Prostate gland (tissue), 2 donors: Measurements from ENCODE around the gene TRIP13. TPM values are rescaled to one million over a fixed set of nuclear protein-coding genes. Genes with fewer than 3 reads are reported as not detected.

Experiments used
- DNase-seq: peaks from one replicate; pipeline ENCODE4 v3.0.0-alpha.2; 2019; ENCODE audit warnings: low spot score
- H3K27ac ChIP-seq, 2 donors: fragments of 200-600 bp; sonication (generic); 2 replicates each; pipeline ENCODE4 v1.5.1; 2017 to 2019
- H3K27me3 ChIP-seq: fragments of 200-600 bp; sonication (generic); replicated peaks from 2 replicates; pipeline ENCODE4 v1.5.1; 2019; ENCODE audit not compliant: insufficient read depth
- H3K36me3 ChIP-seq, 2 donors: fragments of 200-600 bp; sonication (generic); 1 replicate in 1 of 2; 2 replicates in 1 of 2; pipeline versions ENCODE4 v1.5.1 to v1.8.1; 2017 to 2019
- H3K4me1 ChIP-seq: fragments of 200-600 bp; sonication (generic); replicated peaks from 2 replicates; pipeline ENCODE4 v1.5.1; 2019
- H3K4me3 ChIP-seq, 2 donors: fragments of 200-600 bp; sonication (generic); 2 replicates each; pipeline ENCODE4 v1.5.1; 2017 to 2019
- H3K9me3 ChIP-seq: fragments of 200-600 bp; sonication (generic); 2 replicates; pipeline ENCODE4 v1.5.1; 2017
- POLR2A ChIP-seq: fragments of 450-650 bp; IDR thresholded peaks from one replicate; pipeline ENCODE4 v1.6.1; 2016; ENCODE audit warnings: antibody characterized with exemption, mild to moderate bottlenecking
- POLR2AphosphoS5 ChIP-seq: sonication (generic); formaldehyde crosslinking; IDR thresholded peaks from one replicate; pipeline ENCODE4 v1.6.1; 2017; ENCODE audit warnings: antibody characterized with exemption
- WGBS: methylation state at CpG from one replicate; pipeline ENCODE4 v1.1.5; 2018; 5-methylcytosine and 5-hydroxymethylcytosine counted together
- intact Hi-C: fragments of 100-400 bp; cut with DNase I; formaldehyde crosslinking; loops from one replicate; pipeline ENCODE4 v1.14.2; 2022
- total RNA-seq, 2 donors: library from RNA; depleted of rRNA; stranded (reverse); fragments of >200 nt; gene quantifications; one replicate each; pipeline ENCODE4 v1.1.0, GENCODE V29; 2016
- TF ChIP-seq, protein P1 (sequence below), 4 experiments: fragments of 200-600 bp in 2 of 4; fragments of 450-650 bp in 2 of 4; sonication (generic) in 2 of 4; IDR thresholded peaks; 1 replicate in 3 of 4; 2 replicates in 1 of 4; pipeline ENCODE4 v1.5.1; 2016 to 2019; ENCODE audit warnings: antibody characterized with exemption in 4 of 4, mild to moderate bottlenecking in 2 of 4, moderate library complexity in 2 of 4

The TRIP13 gene
- total RNA-seq, 2 donors from 2014 or later, result 1.8 to 11.9 TPM

DNA sequence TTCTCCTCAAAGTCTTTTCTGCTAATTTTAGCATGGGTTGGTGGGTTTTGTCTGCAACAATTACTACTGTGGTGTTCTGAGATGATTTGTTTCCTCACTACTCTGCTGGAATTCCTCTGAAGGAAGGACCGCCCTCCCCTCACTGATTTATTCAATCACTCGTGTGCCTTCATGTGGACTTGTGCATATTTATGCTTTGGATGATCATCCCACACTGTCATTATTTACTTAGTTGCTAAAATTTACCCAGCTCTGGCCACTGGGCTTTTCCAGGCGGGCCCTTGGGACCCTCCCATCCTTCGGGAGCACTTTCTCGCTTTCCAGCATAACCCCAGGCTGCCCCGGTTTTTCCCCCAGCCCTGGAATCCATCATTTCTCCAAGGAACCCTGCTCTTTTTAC, 74.3 kb downstream of the TRIP13 start:
- Histone ChIP-seq H3K4me1 (no peaks in the 10 kb centered on the region), H3K27ac (no peak overlapping the region), H3K4me3 (no peak overlapping the region), H3K9me3 (no peaks in the 10 kb centered on the region), H3K36me3 (no peaks in the 10 kb centered on the region), H3K27me3 (no peaks in the 10 kb centered on the region)
- intact Hi-C loops, result no loop called here
- TF ChIP-seq, protein P1, sequence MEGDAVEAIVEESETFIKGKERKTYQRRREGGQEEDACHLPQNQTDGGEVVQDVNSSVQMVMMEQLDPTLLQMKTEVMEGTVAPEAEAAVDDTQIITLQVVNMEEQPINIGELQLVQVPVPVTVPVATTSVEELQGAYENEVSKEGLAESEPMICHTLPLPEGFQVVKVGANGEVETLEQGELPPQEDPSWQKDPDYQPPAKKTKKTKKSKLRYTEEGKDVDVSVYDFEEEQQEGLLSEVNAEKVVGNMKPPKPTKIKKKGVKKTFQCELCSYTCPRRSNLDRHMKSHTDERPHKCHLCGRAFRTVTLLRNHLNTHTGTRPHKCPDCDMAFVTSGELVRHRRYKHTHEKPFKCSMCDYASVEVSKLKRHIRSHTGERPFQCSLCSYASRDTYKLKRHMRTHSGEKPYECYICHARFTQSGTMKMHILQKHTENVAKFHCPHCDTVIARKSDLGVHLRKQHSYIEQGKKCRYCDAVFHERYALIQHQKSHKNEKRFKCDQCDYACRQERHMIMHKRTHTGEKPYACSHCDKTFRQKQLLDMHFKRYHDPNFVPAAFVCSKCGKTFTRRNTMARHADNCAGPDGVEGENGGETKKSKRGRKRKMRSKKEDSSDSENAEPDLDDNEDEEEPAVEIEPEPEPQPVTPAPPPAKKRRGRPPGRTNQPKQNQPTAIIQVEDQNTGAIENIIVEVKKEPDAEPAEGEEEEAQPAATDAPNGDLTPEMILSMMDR (IDR thresholded peaks at IDR 0.05), result no peak
- TF ChIP-seq POLR2AphosphoS5 (no peak), POLR2A (no peak)
- 87% methylated on average over 6 of the region's 6 CpGs for WGBS
- no peak for DNase-seq

Other genes starting within 250 kb of the TRIP13 start
- gene TPPP, start 199.5 kb upstream of the TRIP13 start, total RNA-seq, result 1 to 10 TPM; 2.3 to 6.9 TPM
- 1 to 10 TPM in 1 of 2 donors, under 1 TPM in 1; 0.55 to 3.0 TPM for gene ZDHHC11B, start 108.2 kb upstream of the TRIP13 start, total RNA-seq
- gene ZDHHC11, start 41.9 kb upstream of the TRIP13 start, total RNA-seq, result 1 to 10 TPM; 1.2 to 9.8 TPM
- gene BRD9, start 83 bp upstream of the TRIP13 start, total RNA-seq, result 10 to 100 TPM; 17.9 to 46.2 TPM
- 10 to 100 TPM in 1 of 2 donors, 1 to 10 TPM in 1; 2.9 to 22.1 TPM for gene NKD2, start 115.9 kb downstream of the TRIP13 start, total RNA-seq
- gene SLC12A7, start 219.2 kb downstream of the TRIP13 start, total RNA-seq, result 100 to 1,000 TPM in 1 of 2 donors, 10 to 100 TPM in 1; 27.6 to 138 TPM